B cell (primary cell): Measurements from ENCODE around the gene MTHFSD. TPM values are rescaled to one million over a fixed set of nuclear protein-coding genes. Genes with fewer than 3 reads are reported as not detected.
A peak's percentile ranks its signal among the peaks of the same experiment; 100 is the strongest.

Source experiments
- ATAC-seq: fragments of 200-7000 bp; cut with Tn5 transposase; one replicate; pipeline ENCODE4 v1.10.0; 2021; ENCODE audit warnings: low read depth, mild to moderate bottlenecking, moderate number of reproducible peaks, moderate library complexity
- CTCF ChIA-PET: fragments of 350-600 bp; sonication (Branson Sonifier 250); formaldehyde crosslinking; loops from one replicate; lab custom pipeline; 2021; ENCODE audit warnings: antibody characterized with exemption, inconsistent platforms; lab: Charles Lee
- POLR2A ChIA-PET: fragments of 350-600 bp; sonication (Branson Sonifier 250); formaldehyde crosslinking; loops from one replicate; lab custom pipeline; 2021; ENCODE audit warnings: antibody characterized with exemption; lab: Charles Lee
- DNase-seq: peaks from one replicate; pipeline ENCODE4 v3.0.0; 2013
- H2AFZ ChIP-seq: 2 replicates; pipeline ENCODE4 v1.6.1; 2012; ENCODE audit warnings: mild to moderate bottlenecking, low read depth, low read length; ENCODE audit not compliant: insufficient read depth, poor library complexity, severe bottlenecking
- H3K27ac ChIP-seq, 2 donors: 1 replicate in 1 of 2; 2 replicates in 1 of 2; pipeline ENCODE4 v1.5.1; 2012 to 2013; ENCODE audit warnings: low read length in 2 of 2, mild to moderate bottlenecking in 2 of 2, moderate library complexity in 1 of 2
- H3K27me3 ChIP-seq, 4 experiments: fragments of 200-600 bp in 1 of 4; sonication (generic) in 1 of 4; replicated peaks in 1 of 4; 1 replicate in 2 of 4; 2 replicates in 2 of 4; pipeline versions ENCODE4 v1.6.1 to v1.7.0; 2013 to 2016; ENCODE audit warnings: low read length in 3 of 4, mild to moderate bottlenecking in 2 of 4, mixed read lengths in 1 of 4, moderate library complexity in 1 of 4; ENCODE audit not compliant: insufficient read depth in 4 of 4, control insufficient read depth in 3 of 4; ENCODE audit errors: control extremely low read depth in 1 of 4
- H3K36me3 ChIP-seq, 2 experiments: replicated peaks in 1 of 2; 1 replicate in 1 of 2; 2 replicates in 1 of 2; pipeline versions ENCODE4 v1.6.1 to v1.7.1; 2013; ENCODE audit warnings: low read length in 1 of 2; ENCODE audit not compliant: insufficient read depth in 2 of 2, control insufficient read depth in 1 of 2; ENCODE audit errors: control extremely low read depth in 1 of 2, extremely low read depth in 1 of 2
- H3K4me1 ChIP-seq, 2 donors: fragments of 200-600 bp in 1 of 2; sonication (generic) in 1 of 2; 1 replicate in 1 of 2; 2 replicates in 1 of 2; pipeline versions ENCODE4 v1.5.1 to v1.6.1; 2013 to 2017; ENCODE audit warnings: low read length in 2 of 2; ENCODE audit not compliant: control insufficient read depth in 2 of 2, insufficient read depth in 2 of 2
- H3K4me2 ChIP-seq: replicated peaks from 2 replicates; pipeline ENCODE3; 2012; ENCODE audit warnings: mild to moderate bottlenecking, low read depth, low read length; ENCODE audit not compliant: poor library complexity, severe bottlenecking
- H3K4me3 ChIP-seq, 5 experiments: fragments of 200-600 bp in 1 of 5; sonication (generic) in 1 of 5; 1 replicate in 3 of 5; 2 replicates in 2 of 5; pipeline versions ENCODE4 v1.5.1 to v1.7.0; 2011 to 2016; ENCODE audit warnings: low read length in 4 of 5, mild to moderate bottlenecking in 4 of 5, low read depth in 2 of 5, control low read depth in 1 of 5, moderate library complexity in 1 of 5; ENCODE audit not compliant: insufficient read depth in 1 of 5; ENCODE audit errors: control extremely low read depth in 1 of 5, extremely low read depth in 1 of 5
- H3K79me2 ChIP-seq: fragments of 200-600 bp; sonication (generic); one replicate; pipeline ENCODE4 v1.6.0; 2016; ENCODE audit warnings: low read length; ENCODE audit not compliant: control insufficient read depth, insufficient read depth
- H3K9ac ChIP-seq: fragments of 200-600 bp; sonication (generic); 2 replicates; pipeline ENCODE4 v1.6.1; 2017; ENCODE audit warnings: mild to moderate bottlenecking, low read length, moderate library complexity
- H3K9me3 ChIP-seq, 3 donors: one replicate each; pipeline versions ENCODE4 v1.6.1 to v1.7.1; 2013; ENCODE audit warnings: low read length in 2 of 3; ENCODE audit not compliant: control insufficient read depth in 2 of 3, insufficient read depth in 1 of 3; ENCODE audit errors: control extremely low read depth in 1 of 3
- H4K20me1 ChIP-seq: 2 replicates; pipeline ENCODE4 v1.6.0; 2012; ENCODE audit warnings: mild to moderate bottlenecking, low read length; ENCODE audit not compliant: insufficient read depth, control insufficient read depth, poor library complexity, severe bottlenecking
- H3K27ac Mint-ChIP-seq: one replicate; pipeline ENCODE4 v1.8.0; 2021; ENCODE audit warnings: mixed read lengths
- H3K27me3 Mint-ChIP-seq: one replicate; pipeline ENCODE4 v1.8.0; 2021; ENCODE audit warnings: mixed read lengths
- H3K4me1 Mint-ChIP-seq: one replicate; pipeline ENCODE4 v1.8.0; 2021; ENCODE audit warnings: mixed read lengths
- H3K4me3 Mint-ChIP-seq: one replicate; pipeline ENCODE4 v1.8.0; 2021; ENCODE audit warnings: mixed read lengths
- H3K9me3 Mint-ChIP-seq: one replicate; pipeline ENCODE4 v1.8.0; 2022; ENCODE audit warnings: mixed read lengths; ENCODE audit not compliant: insufficient read depth
- CTCF ChIP-seq: fragments of 200-600 bp; IDR thresholded peaks from one replicate; pipeline ENCODE4 v1.8.0; 2022; ENCODE audit warnings: antibody characterized with exemption, mild to moderate bottlenecking
- EZH2 ChIP-seq: IDR thresholded peaks from 2 replicates; pipeline ENCODE4 v1.6.1; 2012; ENCODE audit warnings: borderline replicate concordance, low read depth, mild to moderate bottlenecking, moderate library complexity, low read length; ENCODE audit not compliant: insufficient read depth, poor library complexity, severe bottlenecking
- WGBS: methylation state at CpG from one replicate; pipeline ENCODE4 v1.1.5; 2013; ENCODE audit warnings: missing lambda C conversion rate; ENCODE audit not compliant: insufficient coverage; 5-methylcytosine and 5-hydroxymethylcytosine counted together
- intact Hi-C: fragments of 100-400 bp; cut with micrococcal nuclease; formaldehyde crosslinking; loops from one replicate; pipeline ENCODE4 v1.10.0; 2022
- polyA plus RNA-seq: library from polyadenylated mRNA; depleted of rRNA; stranded (reverse); fragments of >200 nt; gene quantifications from 2 replicates; pipeline ENCODE4 v1.2.3, GENCODE V29; 2012
- total RNA-seq, 2 donors: library from RNA; stranded (reverse); fragments of 120-200 nt in 1 of 2; gene quantifications; 1 replicate in 1 of 2; 2 replicates in 1 of 2; pipeline versions ENCODE4 v1.2.3 to v1.2.4, GENCODE V29; 2013 to 2022

The MTHFSD gene
- total and polyA plus RNA-seq, 2 donors (not counting 1 experiment from before 2014, with no cell fraction given) = 21.5 to 42.0 TPM

GRCh38 chr16:86556576-86556975, 1.5 kb upstream of the MTHFSD start:
- peaks cover 0 to under 1% of the 10 kb centered on the region in 2 experiments for H3K36me3 ChIP-seq
- no peak overlapping the region for H3K27ac Mint-ChIP-seq
- H3K9ac ChIP-seq = no peak overlapping the region
- no peaks in the 10 kb centered on the region for H3K9me3 Mint-ChIP-seq
- no peak for DNase-seq
- no peak for ATAC-seq
- intact Hi-C loops = loop anchor here (10.0 kb wide), 1 partner anchor 828 kb away; the partner anchor contains the start of gene FBXO31
- H3K9me3 ChIP-seq = no peaks in the 10 kb centered on the region
- H3K79me2 ChIP-seq = peaks cover 6% of the 10 kb centered on the region
- H3K4me3 ChIP-seq = no peak overlapping the region
- CTCF ChIA-PET = interaction anchor here (0.7 to 1.5 kb wide), 2 partner anchors 13 to 1079 kb away, joined by 3 read pairs; no protein-coding TSS in a partner anchor
- no peak overlapping the region for H3K4me2 ChIP-seq
- 88% methylated on average over 4 of the region's 5 CpGs for WGBS
- TF ChIP-seq EZH2 (no peak), CTCF (no peak)
- H3K27ac ChIP-seq = no peak overlapping the region
- no peaks in the 10 kb centered on the region for H4K20me1 ChIP-seq
- peaks cover 16% of the 10 kb centered on the region for H3K4me1 Mint-ChIP-seq
- H3K27me3 ChIP-seq = peaks cover 0 to 18% (median 3%) of the 10 kb centered on the region in 4 experiments
- peak overlapping the region; percentile 26 for H2AFZ ChIP-seq
- peaks cover 6 to 16% of the 10 kb centered on the region in 2 donors for H3K4me1 ChIP-seq
- peak overlapping the region; percentile 95 for H3K4me3 Mint-ChIP-seq
- POLR2A ChIA-PET = no interaction called here
- H3K27me3 Mint-ChIP-seq = peaks cover 6% of the 10 kb centered on the region

GRCh38 chr16:86555704-86556075, 655 bp upstream of the MTHFSD start:
- H3K4me3 Mint-ChIP-seq = peak overlapping the region; percentile 95
- peak overlapping the region; percentile 89 to 94 for H3K27ac ChIP-seq
- peaks cover 16% of the 10 kb centered on the region for H3K4me1 Mint-ChIP-seq
- peak overlapping the region; percentile 96 for H3K9ac ChIP-seq
- TF ChIP-seq EZH2 (no peak), CTCF (no peak)
- peak overlapping the region; percentile 74 for H3K4me2 ChIP-seq
- WGBS = 60% methylated on average over 17 of the region's 17 CpGs
- H3K27me3 ChIP-seq = peaks cover 0 to 11% (median 3%) of the 10 kb centered on the region in 4 experiments
- H2AFZ ChIP-seq = peak overlapping the region; percentile 79
- peaks cover 6 to 16% of the 10 kb centered on the region in 2 donors for H3K4me1 ChIP-seq
- H3K9me3 Mint-ChIP-seq = no peaks in the 10 kb centered on the region
- ChIA-PET CTCF (interaction anchor here (1.5 kb wide), 1 partner anchor 9 kb away, joined by 5 read pairs; no protein-coding TSS in a partner anchor), POLR2A (interaction anchor here (0.5 kb wide), 1 partner anchor 816 kb away, joined by 3 read pairs; no protein-coding TSS in a partner anchor)
- H3K79me2 ChIP-seq = peaks cover 6% of the 10 kb centered on the region
- no peak for ATAC-seq
- intact Hi-C loops = loop anchor here (1.0 to 10.0 kb wide), 3 partner anchors 8 to 829 kb away; partner anchors contain the start of gene FBXO31
- H3K27me3 Mint-ChIP-seq = peaks cover 6% of the 10 kb centered on the region
- H3K4me3 ChIP-seq = peak overlapping the region; percentile 78 to 98 (median 87)
- H3K36me3 ChIP-seq = peaks cover 0 to 6% of the 10 kb centered on the region in 2 experiments
- H3K9me3 ChIP-seq = no peaks in the 10 kb centered on the region
- DNase-seq = no peak
- no peaks in the 10 kb centered on the region for H4K20me1 ChIP-seq
- H3K27ac Mint-ChIP-seq = peak overlapping the region; percentile 95
